Caco-2 (cell line): ENCODE measurements around the gene HOXA2. TPM values are rescaled to one million over a fixed set of nuclear protein-coding genes. Genes with fewer than 3 reads are reported as not detected.
A peak's percentile ranks its signal among the peaks of the same experiment; 100 is the strongest.

Experiments used
- BruUV-seq: library from RNA; stranded (reverse); fragments of 400-500 nt; replicated peaks from 2 replicates; lab custom pipeline; 2021; lab: Mats Ljungman, UMichigan
- CTCF ChIA-PET: fragments of 300-600 bp; sonication (Branson Sonifier 250); formaldehyde crosslinking; loops from one replicate; lab custom pipeline; 2022; ENCODE audit warnings: antibody characterized with exemption; lab: Charles Lee
- POLR2A ChIA-PET: fragments of 300-600 bp; sonication (Branson Sonifier 250); formaldehyde crosslinking; loops from one replicate; lab custom pipeline; 2022; ENCODE audit warnings: antibody characterized with exemption; lab: Charles Lee
- DNase-seq, 2 experiments: peaks; one replicate each; pipeline versions ENCODE4 v3.0.0 to v3.0.0-alpha.2; 2020 to 2022
- H3K27me3 ChIP-seq: replicated peaks from 2 replicates; pipeline ENCODE4 v1.6.0; 2011; ENCODE audit warnings: low read length; ENCODE audit not compliant: control insufficient read depth, insufficient read depth
- H3K36me3 ChIP-seq: 2 replicates; pipeline ENCODE4 v1.5.1; 2011; ENCODE audit warnings: low read length; ENCODE audit not compliant: control insufficient read depth, insufficient read depth
- H3K4me1 ChIP-seq: fragments of 250-450 bp; sonication (Bioruptor Pico); 2 replicates; pipeline ENCODE4 v1.5.1; 2020; ENCODE audit warnings: mild to moderate bottlenecking
- H3K4me3 ChIP-seq: 2 replicates; pipeline ENCODE4 v1.5.1; 2011; ENCODE audit warnings: low read depth, mild to moderate bottlenecking, control low read depth, low read length
- H3K9me3 ChIP-seq: fragments of 250-450 bp; sonication (Bioruptor Pico); 2 replicates; pipeline ENCODE4 v1.5.1; 2020; ENCODE audit warnings: mild to moderate bottlenecking, moderate library complexity
- H3K27ac Mint-ChIP-seq: one replicate; pipeline ENCODE4 v1.8.0; 2022; ENCODE audit warnings: mixed read lengths; ENCODE audit not compliant: unreplicated experiment
- H3K27me3 Mint-ChIP-seq: one replicate; pipeline ENCODE4 v1.8.0; 2022; ENCODE audit warnings: mixed read lengths; ENCODE audit not compliant: insufficient read depth, unreplicated experiment
- H3K36me3 Mint-ChIP-seq: one replicate; pipeline ENCODE4 v1.8.0; 2022; ENCODE audit warnings: mild to moderate bottlenecking, mixed read lengths; ENCODE audit not compliant: insufficient read depth, unreplicated experiment
- H3K4me1 Mint-ChIP-seq: one replicate; pipeline ENCODE4 v1.8.0; 2022; ENCODE audit warnings: low read depth, mixed read lengths; ENCODE audit not compliant: unreplicated experiment
- H3K4me3 Mint-ChIP-seq: one replicate; pipeline ENCODE4 v1.8.0; 2022; ENCODE audit warnings: mild to moderate bottlenecking, moderate library complexity, mixed read lengths; ENCODE audit not compliant: unreplicated experiment
- H3K9me3 Mint-ChIP-seq: one replicate; pipeline ENCODE4 v1.8.0; 2022; ENCODE audit warnings: mixed read lengths; ENCODE audit not compliant: unreplicated experiment
- intact Hi-C: fragments of 100-400 bp; cut with micrococcal nuclease; formaldehyde crosslinking; loops from one replicate; pipeline ENCODE4 v1.10.0; 2022; ENCODE audit not compliant: unreplicated experiment
- total RNA-seq: library from RNA; stranded (reverse); gene quantifications from 2 replicates; pipeline ENCODE4 v1.2.3, GENCODE V29; 2022
- TF ChIP-seq, protein P1 (sequence below), 2 experiments: fragments of 200-600 bp in 1 of 2; IDR thresholded peaks; 1 replicate in 1 of 2; 2 replicates in 1 of 2; pipeline versions ENCODE4 v1.5.1 to v1.8.0; 2011 to 2022; ENCODE audit warnings: antibody characterized with exemption in 1 of 2, control low read depth in 1 of 2, inconsistent platforms in 1 of 2, low read depth in 1 of 2, low read length in 1 of 2, mild to moderate bottlenecking in 1 of 2, moderate library complexity in 1 of 2; ENCODE audit not compliant: insufficient read depth in 1 of 2, severe bottlenecking in 1 of 2, unreplicated experiment in 1 of 2

HOXA2 gene
- total RNA-seq, 1 experiment from 2014 or later = 1.5 TPM

DNA sequence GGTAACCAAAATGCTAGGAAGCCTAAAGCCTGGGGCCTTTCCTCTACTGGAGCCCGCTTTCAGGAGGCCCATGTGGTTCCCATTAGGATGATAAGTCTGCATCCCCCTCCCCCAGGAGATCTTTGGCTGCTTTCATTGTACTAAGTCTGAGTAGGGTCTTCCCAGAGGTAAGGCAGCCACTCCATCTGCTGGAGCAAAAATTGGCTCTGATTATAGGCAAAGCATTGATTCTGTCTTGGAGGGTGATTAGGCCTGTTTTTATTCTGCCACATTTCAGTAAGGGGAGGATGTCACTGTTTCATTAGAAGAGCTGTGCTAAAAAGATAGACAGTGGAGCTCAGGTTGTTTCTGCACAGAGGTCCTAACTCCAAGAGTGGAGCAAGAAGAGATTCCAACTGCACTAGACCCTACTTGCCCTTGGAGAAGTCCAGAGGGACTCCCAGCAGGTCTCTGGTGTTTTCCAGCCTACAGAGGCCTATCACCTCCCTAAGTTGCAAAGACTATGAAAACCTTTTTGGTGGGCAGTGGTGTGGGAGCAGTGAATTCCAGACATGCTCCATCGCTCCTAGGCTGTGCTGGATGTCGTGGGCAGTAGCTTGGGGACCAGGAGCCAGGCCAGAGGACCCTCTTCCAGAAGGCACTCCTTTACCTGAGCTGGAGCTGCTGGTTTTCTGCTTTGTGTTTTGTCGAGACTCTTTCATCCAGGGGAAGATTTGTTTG lies 7.1 kb upstream of the HOXA2 start:
- POLR2A ChIA-PET = interaction anchor here (1.3 kb wide), 1 partner anchor 11 kb away, joined by 6 read pairs; no protein-coding TSS in a partner anchor
- Mint-ChIP-seq H3K9me3 (no peaks in the 10 kb centered on the region), H3K27me3 (no peaks in the 10 kb centered on the region), H3K4me3 (peak overlapping the region; percentile 85), H3K27ac (peak overlapping the region; percentile 75), H3K36me3 (peaks cover 30% of the 10 kb centered on the region), H3K4me1 (peaks cover 11% of the 10 kb centered on the region)
- Histone ChIP-seq H3K9me3 (no peaks in the 10 kb centered on the region), H3K36me3 (no peaks in the 10 kb centered on the region; the same call in 1 of the 2 replicates), H3K4me1 (peaks cover 30% of the 10 kb centered on the region), H3K4me3 (no peak overlapping the region), H3K27me3 (no peaks in the 10 kb centered on the region)
- intact Hi-C loops = loop anchor here (1.0 kb wide), 2 partner anchors 13 kb away; no protein-coding TSS in a partner anchor
- CTCF ChIA-PET = no interaction called here
- DNase-seq = no peak
- no TSS peak for BruUV-seq
- TF ChIP-seq, protein P1, sequence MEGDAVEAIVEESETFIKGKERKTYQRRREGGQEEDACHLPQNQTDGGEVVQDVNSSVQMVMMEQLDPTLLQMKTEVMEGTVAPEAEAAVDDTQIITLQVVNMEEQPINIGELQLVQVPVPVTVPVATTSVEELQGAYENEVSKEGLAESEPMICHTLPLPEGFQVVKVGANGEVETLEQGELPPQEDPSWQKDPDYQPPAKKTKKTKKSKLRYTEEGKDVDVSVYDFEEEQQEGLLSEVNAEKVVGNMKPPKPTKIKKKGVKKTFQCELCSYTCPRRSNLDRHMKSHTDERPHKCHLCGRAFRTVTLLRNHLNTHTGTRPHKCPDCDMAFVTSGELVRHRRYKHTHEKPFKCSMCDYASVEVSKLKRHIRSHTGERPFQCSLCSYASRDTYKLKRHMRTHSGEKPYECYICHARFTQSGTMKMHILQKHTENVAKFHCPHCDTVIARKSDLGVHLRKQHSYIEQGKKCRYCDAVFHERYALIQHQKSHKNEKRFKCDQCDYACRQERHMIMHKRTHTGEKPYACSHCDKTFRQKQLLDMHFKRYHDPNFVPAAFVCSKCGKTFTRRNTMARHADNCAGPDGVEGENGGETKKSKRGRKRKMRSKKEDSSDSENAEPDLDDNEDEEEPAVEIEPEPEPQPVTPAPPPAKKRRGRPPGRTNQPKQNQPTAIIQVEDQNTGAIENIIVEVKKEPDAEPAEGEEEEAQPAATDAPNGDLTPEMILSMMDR (IDR thresholded peaks at IDR 0.05; ENCODE audit: insufficient read depth in 1 of 2, low read depth in 1 of 2, low read length in 1 of 2, severe bottlenecking in 1 of 2, unreplicated experiment in 1 of 2) = no peak

DNA sequence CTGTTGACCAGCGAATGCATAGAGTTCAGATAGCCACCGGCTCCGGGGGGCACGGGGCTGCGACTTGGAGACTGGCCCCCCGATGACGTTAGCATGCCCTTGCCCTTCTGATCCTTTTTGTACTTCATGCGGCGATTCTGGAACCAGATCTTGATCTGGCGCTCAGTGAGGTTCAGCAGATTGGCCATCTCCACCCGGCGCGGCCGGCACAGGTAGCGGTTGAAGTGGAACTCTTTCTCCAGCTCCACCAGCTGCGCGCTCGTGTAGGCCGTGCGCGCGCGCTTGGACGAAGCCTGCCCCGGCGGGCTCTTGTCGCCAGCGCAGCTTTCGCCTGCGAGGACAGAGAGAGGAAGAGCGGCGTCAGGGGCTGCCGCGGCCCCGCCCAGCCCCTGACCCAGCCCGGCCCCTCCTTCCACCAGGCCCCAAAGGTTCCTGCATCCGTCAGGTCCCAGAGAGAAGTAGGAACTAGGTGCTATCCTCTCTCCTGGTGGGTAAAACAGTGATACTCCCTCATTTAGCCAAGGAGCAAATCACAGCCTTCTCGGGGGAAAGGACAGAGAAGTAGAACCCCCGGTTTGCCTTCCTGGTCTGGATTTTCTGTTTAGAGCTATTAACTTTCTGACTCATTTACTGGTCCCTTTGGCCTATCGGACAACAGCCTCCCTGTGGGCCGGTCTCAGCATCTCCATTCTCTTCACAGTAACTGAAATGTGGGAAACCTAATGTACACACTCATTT lies 6.1 kb upstream of the HOXA2 start:
- Histone ChIP-seq H3K4me3 (no peak overlapping the region), H3K4me1 (peaks cover 27% of the 10 kb centered on the region), H3K27me3 (no peaks in the 10 kb centered on the region), H3K9me3 (no peaks in the 10 kb centered on the region), H3K36me3 (no peaks in the 10 kb centered on the region; the same call in 1 of the 2 replicates)
- ChIA-PET POLR2A (no interaction called here), CTCF (no interaction called here)
- Mint-ChIP-seq H3K4me3 (no peak overlapping the region), H3K9me3 (no peaks in the 10 kb centered on the region), H3K4me1 (peaks cover 6% of the 10 kb centered on the region), H3K36me3 (peaks cover 30% of the 10 kb centered on the region), H3K27me3 (no peaks in the 10 kb centered on the region), H3K27ac (no peak overlapping the region)
- no TSS peak for BruUV-seq
- intact Hi-C loops = no loop called here
- DNase-seq = no peak
- TF ChIP-seq, protein P1 (IDR thresholded peaks at IDR 0.05; ENCODE audit: insufficient read depth in 1 of 2, low read depth in 1 of 2, low read length in 1 of 2, severe bottlenecking in 1 of 2, unreplicated experiment in 1 of 2) = no peak
